HepG2 (cell line): ENCODE data around the gene CLDN7. TPM values are rescaled to one million over a fixed set of nuclear protein-coding genes. Genes with fewer than 3 reads are reported as not detected.

Experiments
- ARID4A ChIP-seq: sonication (generic); formaldehyde crosslinking; IDR thresholded peaks from 2 replicates; pipeline ENCODE4 v1.5.0; 2020; ENCODE audit warnings: mild to moderate bottlenecking, missing genetic modification reagents, borderline replicate concordance
- HIC2 ChIP-seq: sonication (generic); formaldehyde crosslinking; IDR thresholded peaks from 2 replicates; pipeline ENCODE4 v1.9.0; 2022; ENCODE audit warnings: low read depth, missing genetic modification reagents
- ZNF343 ChIP-seq: sonication (generic); formaldehyde crosslinking; IDR thresholded peaks from 2 replicates; pipeline ENCODE4 v1.4.0; 2020; ENCODE audit warnings: mild to moderate bottlenecking, missing genetic modification reagents
- ZNF407 ChIP-seq: sonication (generic); formaldehyde crosslinking; IDR thresholded peaks from one replicate; pipeline ENCODE4 v1.5.1; 2020; ENCODE audit warnings: mild to moderate bottlenecking, missing genetic modification reagents; ENCODE audit errors: not compliant biosample characterization
- polyA plus RNA-seq, 8 experiments: library from polyadenylated mRNA; depleted of rRNA in 3 of 8; stranded (reverse) in 7 of 8; unstranded in 1 of 8; fragments of >200 nt; fragmentation: Illumina TruSeq in 4 of 8; extraction: Trizol in 4 of 8; gene quantifications; 2 replicates each; pipeline versions ENCODE4 v1.2.1 to v1.2.3, GENCODE V29; 2011 to 2016; ENCODE audit warnings: low read depth in 4 of 8, missing spikeins in 1 of 8, mixed read lengths in 1 of 8; ENCODE audit not compliant: insufficient read depth in 1 of 8
- total RNA-seq, 5 experiments: library from RNA; depleted of rRNA; stranded (reverse); fragments of >200 nt; fragmentation: Illumina TruSeq; extraction: Trizol; gene quantifications; 2 replicates each; pipeline ENCODE4 v1.2.3, GENCODE V29; 2016; ENCODE audit warnings: low read depth in 1 of 5
- TF ChIP-seq, protein P1 (sequence below): sonication (generic); formaldehyde crosslinking; IDR thresholded peaks from 2 replicates; pipeline ENCODE4 v1.5.0; 2020; ENCODE audit warnings: mild to moderate bottlenecking, missing genetic modification reagents
- TF ChIP-seq, protein P2 (sequence below): sonication (generic); formaldehyde crosslinking; IDR thresholded peaks from 2 replicates; pipeline ENCODE4 v1.5.1; 2020; ENCODE audit warnings: mild to moderate bottlenecking, missing genetic modification reagents

The CLDN7 gene
- total and polyA plus RNA-seq, 2 of the 13 experiments (the other 11 are each of a cell fraction or from before 2014, with no cell fraction given) = not detected

DNA sequence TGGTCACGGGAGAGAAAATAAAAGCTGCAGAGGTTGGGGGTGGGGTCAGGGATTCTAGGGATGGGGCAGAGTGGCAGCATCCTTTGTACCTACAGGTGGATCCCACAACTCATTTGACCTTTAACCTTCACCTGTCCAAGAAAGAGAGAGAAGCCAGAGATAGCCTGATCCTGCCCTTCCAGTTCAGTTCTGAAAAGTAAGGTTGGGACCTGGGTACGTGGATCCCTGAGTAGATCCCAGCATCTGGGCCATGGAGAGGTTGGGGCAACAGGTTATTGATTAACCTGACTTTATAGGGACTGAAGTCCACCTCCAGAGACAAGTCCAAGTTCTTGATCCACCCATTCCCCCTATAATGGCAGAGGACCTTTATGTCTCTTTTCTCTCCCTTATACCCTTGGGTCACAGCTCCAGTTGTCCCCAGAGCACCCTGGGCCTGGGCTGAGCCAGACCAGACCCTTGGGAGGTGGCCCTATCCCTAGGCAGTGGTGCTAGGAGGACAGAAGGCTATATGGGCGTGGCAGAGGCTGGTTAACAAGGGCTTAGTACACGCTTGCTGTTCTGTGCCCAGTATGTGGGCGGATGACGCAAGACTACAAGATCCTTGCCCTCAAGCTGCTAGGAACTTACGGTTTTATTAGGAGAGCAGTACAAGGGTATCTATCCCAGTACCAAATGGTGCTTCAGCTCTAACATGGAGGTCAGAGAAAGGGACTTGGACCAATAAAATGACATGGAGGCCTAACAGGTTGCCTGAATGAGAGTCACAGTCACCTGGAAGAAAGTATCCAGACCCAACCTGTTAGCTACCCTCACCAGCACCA, 3.3 kb downstream of the CLDN7 start (continued):
- peak; percentile 72 for TF ChIP-seq HIC2 (CRISPR knock-in tag)
- no peak for TF ChIP-seq ZNF343 (CRISPR knock-in tag)
- TF ChIP-seq, protein P1, sequence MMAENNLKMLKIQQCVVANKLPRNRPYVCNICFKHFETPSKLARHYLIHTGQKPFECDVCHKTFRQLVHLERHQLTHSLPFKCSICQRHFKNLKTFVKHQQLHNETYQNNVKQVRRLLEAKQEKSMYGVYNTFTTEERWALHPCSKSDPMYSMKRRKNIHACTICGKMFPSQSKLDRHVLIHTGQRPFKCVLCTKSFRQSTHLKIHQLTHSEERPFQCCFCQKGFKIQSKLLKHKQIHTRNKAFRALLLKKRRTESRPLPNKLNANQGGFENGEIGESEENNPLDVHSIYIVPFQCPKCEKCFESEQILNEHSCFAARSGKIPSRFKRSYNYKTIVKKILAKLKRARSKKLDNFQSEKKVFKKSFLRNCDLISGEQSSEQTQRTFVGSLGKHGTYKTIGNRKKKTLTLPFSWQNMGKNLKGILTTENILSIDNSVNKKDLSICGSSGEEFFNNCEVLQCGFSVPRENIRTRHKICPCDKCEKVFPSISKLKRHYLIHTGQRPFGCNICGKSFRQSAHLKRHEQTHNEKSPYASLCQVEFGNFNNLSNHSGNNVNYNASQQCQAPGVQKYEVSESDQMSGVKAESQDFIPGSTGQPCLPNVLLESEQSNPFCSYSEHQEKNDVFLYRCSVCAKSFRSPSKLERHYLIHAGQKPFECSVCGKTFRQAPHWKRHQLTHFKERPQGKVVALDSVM (CRISPR knock-in tag) = no peak
- TF ChIP-seq, protein P2, sequence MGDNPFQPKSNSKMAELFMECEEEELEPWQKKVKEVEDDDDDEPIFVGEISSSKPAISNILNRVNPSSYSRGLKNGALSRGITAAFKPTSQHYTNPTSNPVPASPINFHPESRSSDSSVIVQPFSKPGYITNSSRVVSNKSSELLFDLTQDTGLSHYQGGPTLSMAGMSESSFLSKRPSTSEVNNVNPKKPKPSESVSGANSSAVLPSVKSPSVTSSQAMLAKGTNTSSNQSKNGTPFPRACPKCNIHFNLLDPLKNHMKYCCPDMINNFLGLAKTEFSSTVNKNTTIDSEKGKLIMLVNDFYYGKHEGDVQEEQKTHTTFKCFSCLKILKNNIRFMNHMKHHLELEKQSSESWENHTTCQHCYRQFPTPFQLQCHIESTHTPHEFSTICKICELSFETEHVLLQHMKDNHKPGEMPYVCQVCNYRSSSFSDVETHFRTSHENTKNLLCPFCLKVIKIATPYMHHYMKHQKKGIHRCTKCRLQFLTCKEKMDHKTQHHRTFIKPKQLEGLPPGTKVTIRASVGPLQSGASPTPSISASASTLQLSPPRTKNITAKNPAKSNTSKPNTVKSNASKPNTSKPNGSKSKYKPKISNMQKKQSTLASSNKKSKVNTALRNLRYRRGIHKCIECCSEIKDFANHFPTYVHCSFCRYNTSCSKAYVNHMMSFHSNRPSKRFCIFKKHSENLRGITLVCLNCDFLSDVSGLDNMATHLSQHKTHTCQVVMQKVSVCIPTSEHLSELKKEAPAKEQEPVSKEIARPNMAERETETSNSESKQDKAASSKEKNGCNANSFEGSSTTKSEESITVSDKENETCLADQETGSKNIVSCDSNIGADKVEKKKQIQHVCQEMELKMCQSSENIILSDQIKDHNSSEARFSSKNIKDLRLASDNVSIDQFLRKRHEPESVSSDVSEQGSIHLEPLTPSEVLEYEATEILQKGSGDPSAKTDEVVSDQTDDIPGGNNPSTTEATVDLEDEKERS (CRISPR knock-in tag) = peak; percentile 80; the same call in 1 of the 2 replicates
- peak; percentile 53; the same call in 1 of the 2 replicates for TF ChIP-seq ARID4A (CRISPR knock-in tag)
- TF ChIP-seq ZNF407 (CRISPR knock-in tag) = peak; percentile 51
